Left ventricle myocardium inferior (tissue), 1 donor: Measurements from ENCODE around the gene PDK4. TPM values are rescaled to one million over a fixed set of nuclear protein-coding genes. Genes with fewer than 3 reads are reported as not detected.

ENCODE experiments used
- DNase-seq: peaks from one replicate; pipeline ENCODE4 v3.0.0-alpha.2; 2020
- H3K27ac ChIP-seq: fragments of 200-600 bp; replicated peaks from 2 replicates; pipeline ENCODE4 v1.8.0; 2021
- H3K27me3 ChIP-seq: fragments of 200-600 bp; 2 replicates; pipeline ENCODE4 v1.8.0; 2021; ENCODE audit warnings: low read depth
- H3K36me3 ChIP-seq: fragments of 200-600 bp; 2 replicates; pipeline ENCODE4 v1.8.0; 2021
- H3K4me1 ChIP-seq: fragments of 200-600 bp; 2 replicates; pipeline ENCODE4 v1.8.0; 2021
- H3K4me3 ChIP-seq: fragments of 200-600 bp; 2 replicates; pipeline ENCODE4 v1.8.0; 2021; ENCODE audit warnings: mild to moderate bottlenecking, moderate library complexity
- H3K9me3 ChIP-seq: fragments of 200-600 bp; replicated peaks from 2 replicates; pipeline ENCODE4 v1.8.0; 2021
- CTCF ChIP-seq: fragments of 200-600 bp; IDR thresholded peaks from 2 replicates; pipeline ENCODE4 v1.8.0; 2021; ENCODE audit warnings: antibody characterized with exemption, mild to moderate bottlenecking, borderline replicate concordance
- intact Hi-C: fragments of 100-400 bp; cut with micrococcal nuclease; formaldehyde crosslinking; loops from one replicate; pipeline ENCODE4 v1.11.0; 2022
- total RNA-seq: library from RNA; stranded (reverse); fragmentation: NEBNext Ultra II Directional; extraction: Animal tissue kit (Norgen Biotek cat#: 25700); gene quantifications from one replicate; pipeline ENCODE4 v1.2.1, GENCODE V29; 2021
- donor health status: DM: no; HTN: yes; CAD: no; lungs with severe emphysema.

The PDK4 gene
- total RNA-seq, 1 donor from 2014 or later, result 325 TPM

- no peak overlapping the region for H3K27ac ChIP-seq
- DNase-seq, result no peak
- intact Hi-C loops, result no loop called here
- TF ChIP-seq CTCF, result no peak
- no peaks in the 10 kb centered on the region for H3K4me1 ChIP-seq
- H3K27me3 ChIP-seq, result no peaks in the 10 kb centered on the region
- H3K9me3 ChIP-seq, result no peaks in the 10 kb centered on the region
- no peak overlapping the region for H3K4me3 ChIP-seq
- H3K36me3 ChIP-seq, result no peaks in the 10 kb centered on the region
These were observed 58.8 kb downstream of the PDK4 start for GRCh38 chr7:95537468-95537867.

DNA sequence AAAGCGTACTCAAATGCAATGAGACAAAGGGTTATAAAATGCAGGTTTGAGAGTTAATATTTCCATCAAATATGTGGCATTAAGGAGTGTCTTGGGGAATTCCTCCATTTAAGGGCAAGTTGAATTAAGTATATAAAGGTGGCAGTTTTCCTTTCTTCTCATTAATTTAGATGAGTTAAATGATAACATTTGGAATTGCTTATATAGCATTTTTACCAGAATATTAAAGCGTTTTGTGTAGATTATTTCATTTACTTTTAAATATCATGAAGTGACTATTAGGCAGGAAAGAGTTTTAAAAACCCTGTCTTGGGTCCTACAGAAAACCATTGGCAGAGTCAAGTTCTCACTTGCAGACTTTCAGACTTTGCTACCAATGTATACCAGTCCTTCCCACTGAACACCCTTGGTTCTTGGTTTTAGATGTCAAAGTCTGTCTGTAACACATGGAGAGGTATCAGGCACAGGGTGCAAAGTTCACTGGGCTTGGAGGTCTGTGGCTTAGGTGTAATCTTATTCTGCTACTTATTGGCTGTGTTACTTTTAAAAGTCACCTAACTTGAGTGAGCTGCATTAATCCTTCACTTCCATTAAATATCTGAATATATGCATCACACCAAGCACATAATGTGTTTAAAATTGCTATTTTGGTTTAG lies 59.5 kb downstream of the PDK4 start:
- intact Hi-C loops, result no loop called here
- no peak for DNase-seq
- TF ChIP-seq CTCF, result no peak
- Histone ChIP-seq H3K36me3 (no peaks in the 10 kb centered on the region), H3K4me3 (no peak overlapping the region), H3K9me3 (no peaks in the 10 kb centered on the region), H3K4me1 (no peaks in the 10 kb centered on the region), H3K27ac (no peak overlapping the region), H3K27me3 (no peaks in the 10 kb centered on the region)

- no peaks in the 10 kb centered on the region for H3K27me3 ChIP-seq
- no peaks in the 10 kb centered on the region for H3K4me1 ChIP-seq
- intact Hi-C loops, result no loop called here
- H3K9me3 ChIP-seq, result no peaks in the 10 kb centered on the region
- no peak overlapping the region for H3K4me3 ChIP-seq
- no peak overlapping the region for H3K27ac ChIP-seq
- H3K36me3 ChIP-seq, result no peaks in the 10 kb centered on the region
- no peak for DNase-seq
- TF ChIP-seq CTCF, result no peak
These were observed 60.7 kb downstream of the PDK4 start for GRCh38 chr7:95535662-95536061.

GRCh38 chr7:95534796-95535195 lies 61.5 kb downstream of the PDK4 start:
- Histone ChIP-seq H3K27ac (no peak overlapping the region), H3K27me3 (no peaks in the 10 kb centered on the region), H3K4me3 (no peak overlapping the region), H3K36me3 (no peaks in the 10 kb centered on the region), H3K9me3 (no peaks in the 10 kb centered on the region), H3K4me1 (no peaks in the 10 kb centered on the region)
- intact Hi-C loops, result no loop called here
- no peak for DNase-seq
- no peak for TF ChIP-seq CTCF

Other genes starting within 250 kb of the PDK4 start
- gene PON3, start 200.1 kb downstream of the PDK4 start, total RNA-seq, result 0.69 TPM
- gene PON2, start 161.5 kb downstream of the PDK4 start, total RNA-seq, result 36.5 TPM
- gene ASB4, start 110.6 kb downstream of the PDK4 start, total RNA-seq, result 6.3 TPM
- 38.8 TPM for gene DYNC1I1, start 176.0 kb upstream of the PDK4 start, total RNA-seq